Lower leg skin (tissue), 4 donors: ENCODE measurements around the gene LMTK3. TPM values are rescaled to one million over a fixed set of nuclear protein-coding genes. Genes with fewer than 3 reads are reported as not detected.
"Not testable (repeated sequence)": the region's sequence is repeated elsewhere in the genome, so short reads cannot be mapped to it uniquely, and the experiment has no call there.

ENCODE experiments used
- DNase-seq, 2 donors: peaks; one replicate each; pipeline ENCODE4 v3.0.0-alpha.2; 2019; ENCODE audit warnings: low spot score in 2 of 2
- H3K4me3 ChIP-seq: fragments of 200-600 bp; sonication (generic); 2 replicates; pipeline ENCODE4 v1.5.1; 2017; ENCODE audit warnings: mild to moderate bottlenecking, low read depth; ENCODE audit not compliant: poor library complexity, severe bottlenecking
- CTCF ChIP-seq, 3 donors: fragments of 450-650 bp; IDR thresholded peaks; one replicate each; pipeline ENCODE4 v1.5.1; 2016; ENCODE audit warnings: antibody characterized with exemption in 3 of 3, mild to moderate bottlenecking in 3 of 3, moderate library complexity in 2 of 3
- POLR2A ChIP-seq, 2 donors: fragments of 450-650 bp; IDR thresholded peaks; one replicate each; pipeline ENCODE4 v1.6.1; 2016 to 2017; ENCODE audit warnings: antibody characterized with exemption in 2 of 2, mild to moderate bottlenecking in 1 of 2, moderate library complexity in 1 of 2
- WGBS, 2 donors: methylation state at CpG; one replicate each; pipeline ENCODE4 v1.1.5; 2018; 5-methylcytosine and 5-hydroxymethylcytosine counted together
- intact Hi-C: fragments of 100-400 bp; cut with DNase I; formaldehyde crosslinking; loops from one replicate; pipeline ENCODE4 v1.15.0; 2023; ENCODE audit warnings: low total_unique reads
- total RNA-seq, 4 donors: library from RNA; depleted of rRNA; stranded (reverse); fragments of >200 nt; gene quantifications; one replicate each; pipeline ENCODE4 v1.1.0, GENCODE V29; 2016

Gene LMTK3
- total RNA-seq, 4 donors from 2014 or later = 5.3 to 6.7 (median 5.8) TPM

DNA sequence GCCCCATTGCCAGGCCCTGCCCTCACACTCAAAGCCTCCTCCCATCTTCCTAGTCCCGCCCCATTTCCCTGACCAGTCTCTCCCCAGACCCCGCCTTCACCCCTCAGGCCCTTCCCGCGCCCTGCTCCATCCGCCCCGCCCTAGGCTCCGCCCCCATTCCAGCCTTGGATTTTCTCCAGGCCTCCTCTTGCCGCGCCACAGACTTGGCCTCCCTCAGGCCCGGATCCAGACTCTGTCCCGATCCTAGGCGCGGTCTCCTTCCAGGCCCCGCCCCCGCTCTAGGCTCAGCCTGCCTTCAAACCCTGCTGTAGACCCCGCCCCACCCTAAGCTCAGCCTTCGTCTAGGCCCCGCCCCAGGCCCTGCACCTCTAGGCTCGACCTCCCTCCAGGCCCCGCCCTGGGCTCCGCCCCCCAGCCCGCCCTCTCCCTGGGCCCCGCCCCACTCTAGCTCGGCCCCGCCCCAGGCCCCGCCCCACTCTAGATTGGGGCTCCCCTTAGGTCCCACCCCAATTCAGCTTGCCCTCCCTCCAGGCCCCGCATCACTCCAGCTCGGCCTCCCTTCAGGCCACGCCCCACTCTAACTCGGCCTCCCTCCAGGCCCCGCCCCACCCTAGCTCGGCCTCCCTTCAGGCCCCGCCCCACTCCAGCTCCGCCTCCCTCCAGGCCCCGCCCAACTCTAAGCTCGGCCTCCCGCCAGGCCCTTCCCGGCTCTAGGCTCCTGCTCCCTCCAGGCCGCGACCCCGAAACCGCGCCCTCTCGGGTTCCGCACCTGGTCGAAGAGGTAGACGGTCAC lies 18.5 kb downstream of the LMTK3 start:
- TF ChIP-seq CTCF (IDR thresholded peaks at IDR 0.05) = no peak
- no peak for TF ChIP-seq POLR2A (IDR thresholded peaks at IDR 0.05)
- peak overlapping the region; percentile 33 for H3K4me3 ChIP-seq
- peak; percentile 96 to 99 for DNase-seq
- intact Hi-C loops = no loop called here
- 2 to 3% methylated on average over 24 to 38 of the region's 47 CpGs for WGBS, 2 donors

- TF ChIP-seq POLR2A (IDR thresholded peaks at IDR 0.05) = no peak
- TF ChIP-seq CTCF (IDR thresholded peaks at IDR 0.05) = no peak
- intact Hi-C loops = no loop called here
- DNase-seq = no peak
- 32 to 34% methylated on average over 10 of the region's 10 CpGs for WGBS, 2 donors
- no peak overlapping the region for H3K4me3 ChIP-seq
Measured at GRCh38 chr19:48491793-48492123, 19.9 kb downstream of the LMTK3 start.

GRCh38 chr19:48490981-48491792 lies 20.4 kb downstream of the LMTK3 start:
- TF ChIP-seq CTCF (IDR thresholded peaks at IDR 0.05) (no peak), POLR2A (IDR thresholded peaks at IDR 0.05) (no peak)
- intact Hi-C loops = no loop called here
- WGBS, 2 donors = 8 to 15% methylated on average over 31 to 40 of the region's 50 CpGs
- no peak overlapping the region for H3K4me3 ChIP-seq
- no peak for DNase-seq

GRCh38 chr19:48489608-48490216 lies 21.9 kb downstream of the LMTK3 start:
- WGBS, 2 donors = 25% methylated on average over 19 of the region's 19 CpGs
- peak in 1 of 2 donors; percentile 95 for DNase-seq
- intact Hi-C loops = no loop called here

GRCh38 chr19:48488478-48488877 lies 23.2 kb downstream of the LMTK3 start:
- H3K4me3 ChIP-seq, DNase-seq, intact Hi-C loops: not testable (repeated sequence)
- WGBS, 2 donors = 62 to 71% methylated on average over 7 of the region's 7 CpGs

More at GRCh38 chr19:48489608-48490216, 21.9 kb downstream of the LMTK3 start:
- no peak overlapping the region for H3K4me3 ChIP-seq
- TF ChIP-seq POLR2A (IDR thresholded peaks at IDR 0.05) (no peak), CTCF (IDR thresholded peaks at IDR 0.05) (peak in 1 of 3 donors; percentile 73)

GRCh38 chr19:48487948-48488347 lies 23.7 kb downstream of the LMTK3 start:
- 46 to 60% methylated on average over 8 of the region's 8 CpGs for WGBS, 2 donors
- intact Hi-C loops = no loop called here
- no peak overlapping the region for H3K4me3 ChIP-seq
- DNase-seq = peak; percentile 74 to 93
- TF ChIP-seq CTCF (IDR thresholded peaks at IDR 0.05) (no peak), POLR2A (IDR thresholded peaks at IDR 0.05) (no peak)
